ENCODE results near the gene RABGEF1.

Gene RABGEF1

GRCh38 chr7:66736892-66737291 lies 3.6 kb upstream of the RABGEF1 start:
- Histone ChIP-seq H2BK12ac (ENCODE audit: low read length) (no peak overlapping the region), H4K8ac (ENCODE audit: low read depth, low read length) (no peak overlapping the region), H3K79me2 (ENCODE audit: control insufficient read depth, insufficient read depth, low read length, poor library complexity) (peaks cover 9% of the 10 kb centered on the region), H3K9ac (ENCODE audit: low read length) (no peak overlapping the region), H3K36me3 (ENCODE audit: control insufficient read depth in 1 of 2, insufficient read depth in 2 of 2, low read length in 2 of 2) (no peaks in the 10 kb centered on the region), H3K4ac (ENCODE audit: low read depth, low read length) (no peak overlapping the region), H3K27me3 (ENCODE audit: insufficient read depth, low read length) (no peaks in the 10 kb centered on the region), H3K18ac (ENCODE audit: low read length) (no peak overlapping the region), H3K23ac (ENCODE audit: low read length) (no peak overlapping the region), H2BK5ac (ENCODE audit: low read depth, low read length, poor library complexity) (no peak overlapping the region), H4K91ac (ENCODE audit: low read depth, low read length) (no peak overlapping the region), H2AFZ (ENCODE audit: insufficient read depth, low read length, poor library complexity) (no peak overlapping the region), H3K4me3 (ENCODE audit: low read depth, low read length) (no peak overlapping the region), H3K79me1 (ENCODE audit: low read length) (peaks cover 10% of the 10 kb centered on the region), H3K27ac (ENCODE audit: low read depth, low read length) (no peak overlapping the region), H3K4me1 (ENCODE audit: control insufficient read depth in 1 of 2, insufficient read depth in 2 of 2, low read length in 2 of 2) (peaks cover 3 to 4% of the 10 kb centered on the region in 2 experiments), H4K12ac (ENCODE audit: low read depth, low read length) (no peak overlapping the region), H2AK5ac (ENCODE audit: low read length) (no peak overlapping the region), H2BK120ac (ENCODE audit: insufficient read depth, low read length, poor library complexity) (no peak overlapping the region), H3K9me3 (ENCODE audit: insufficient read depth, low read depth, low read length) (peaks cover 2% of the 10 kb centered on the region), H3K4me2 (ENCODE audit: low read length) (no peak overlapping the region), H3K14ac (ENCODE audit: low read length) (no peak overlapping the region)
- DNase-seq = no peak
- WGBS (ENCODE audit: extremely low coverage, insufficient coverage, insufficient read length) = no CpG with 5 or more reads among the region's 6 CpGs

- no peaks in the 10 kb centered on the region for H3K27me3 ChIP-seq (ENCODE audit: insufficient read depth, low read length)
- H3K23ac ChIP-seq (ENCODE audit: low read length) = no peak overlapping the region
- H3K4me3 ChIP-seq (ENCODE audit: low read depth, low read length) = no peak overlapping the region
- DNase-seq = no peak
- H2BK12ac ChIP-seq (ENCODE audit: low read length) = no peak overlapping the region
- H3K79me1 ChIP-seq (ENCODE audit: low read length) = peaks cover 10% of the 10 kb centered on the region
- peaks cover 3 to 5% of the 10 kb centered on the region in 2 experiments for H3K4me1 ChIP-seq (ENCODE audit: control insufficient read depth in 1 of 2, insufficient read depth in 2 of 2, low read length in 2 of 2)
- no peak overlapping the region for H2BK5ac ChIP-seq (ENCODE audit: low read depth, low read length, poor library complexity)
- no peak overlapping the region for H3K27ac ChIP-seq (ENCODE audit: low read depth, low read length)
- no peak overlapping the region for H2BK120ac ChIP-seq (ENCODE audit: insufficient read depth, low read length, poor library complexity)
- no peak overlapping the region for H3K18ac ChIP-seq (ENCODE audit: low read length)
- no peak overlapping the region for H2AK5ac ChIP-seq (ENCODE audit: low read length)
- no peak overlapping the region for H3K14ac ChIP-seq (ENCODE audit: low read length)
- no peak overlapping the region for H3K9ac ChIP-seq (ENCODE audit: low read length)
- no peak overlapping the region for H4K8ac ChIP-seq (ENCODE audit: low read depth, low read length)
- peaks cover 2% of the 10 kb centered on the region for H3K9me3 ChIP-seq (ENCODE audit: insufficient read depth, low read depth, low read length)
- no peak overlapping the region for H3K4ac ChIP-seq (ENCODE audit: low read depth, low read length)
- peaks cover 9% of the 10 kb centered on the region for H3K79me2 ChIP-seq (ENCODE audit: control insufficient read depth, insufficient read depth, low read length, poor library complexity)
- no peak overlapping the region for H4K91ac ChIP-seq (ENCODE audit: low read depth, low read length)
- no CpG with 5 or more reads among the region's 6 CpGs for WGBS (ENCODE audit: extremely low coverage, insufficient coverage, insufficient read length)
- no peak overlapping the region for H3K4me2 ChIP-seq (ENCODE audit: low read length)
- H3K36me3 ChIP-seq (ENCODE audit: control insufficient read depth in 1 of 2, insufficient read depth in 2 of 2, low read length in 2 of 2) = no peaks in the 10 kb centered on the region
- no peak overlapping the region for H4K12ac ChIP-seq (ENCODE audit: low read depth, low read length)
- no peak overlapping the region for H2AFZ ChIP-seq (ENCODE audit: insufficient read depth, low read length, poor library complexity)
Measured at GRCh38 chr7:66737667-66738066, 2.9 kb upstream of the RABGEF1 start.

- Histone ChIP-seq H3K79me2 (ENCODE audit: control insufficient read depth, insufficient read depth, low read length, poor library complexity) (peaks cover 14% of the 10 kb centered on the region), H3K9me3 (ENCODE audit: insufficient read depth, low read depth, low read length) (no peaks in the 10 kb centered on the region), H2BK120ac (ENCODE audit: insufficient read depth, low read length, poor library complexity) (no peak overlapping the region), H2BK5ac (ENCODE audit: low read depth, low read length, poor library complexity) (no peak overlapping the region), H4K8ac (ENCODE audit: low read depth, low read length) (no peak overlapping the region), H3K4ac (ENCODE audit: low read depth, low read length) (no peak overlapping the region), H3K23ac (ENCODE audit: low read length) (no peak overlapping the region), H2AK5ac (ENCODE audit: low read length) (no peak overlapping the region), H3K27me3 (ENCODE audit: insufficient read depth, low read length) (no peaks in the 10 kb centered on the region), H3K4me2 (ENCODE audit: low read length) (peak overlapping the region; percentile 75), H3K36me3 (ENCODE audit: control insufficient read depth in 1 of 2, insufficient read depth in 2 of 2, low read length in 2 of 2) (peaks cover 0 to 1% of the 10 kb centered on the region in 2 experiments), H3K27ac (ENCODE audit: low read depth, low read length) (no peak overlapping the region), H3K9ac (ENCODE audit: low read length) (no peak overlapping the region), H3K18ac (ENCODE audit: low read length) (no peak overlapping the region), H3K79me1 (ENCODE audit: low read length) (peaks cover 10% of the 10 kb centered on the region), H2AFZ (ENCODE audit: insufficient read depth, low read length, poor library complexity) (no peak overlapping the region), H3K14ac (ENCODE audit: low read length) (no peak overlapping the region), H4K91ac (ENCODE audit: low read depth, low read length) (no peak overlapping the region), H4K12ac (ENCODE audit: low read depth, low read length) (no peak overlapping the region), H2BK12ac (ENCODE audit: low read length) (no peak overlapping the region), H3K4me3 (ENCODE audit: low read depth, low read length) (no peak overlapping the region), H3K4me1 (ENCODE audit: control insufficient read depth in 1 of 2, insufficient read depth in 2 of 2, low read length in 2 of 2) (peaks cover 3 to 6% of the 10 kb centered on the region in 2 experiments)
- WGBS (ENCODE audit: extremely low coverage, insufficient coverage, insufficient read length) = no CpG with 5 or more reads among the region's 14 CpGs
- peak; percentile 43 to 72 for DNase-seq
Measured at GRCh38 chr7:66739477-66739876, 1.1 kb upstream of the RABGEF1 start.

- Histone ChIP-seq H3K4me3 (ENCODE audit: low read depth, low read length) (peak overlapping the region; percentile 100), H3K36me3 (ENCODE audit: control insufficient read depth in 1 of 2, insufficient read depth in 2 of 2, low read length in 2 of 2) (peaks cover 0 to 1% of the 10 kb centered on the region in 2 experiments), H3K4me2 (ENCODE audit: low read length) (peak overlapping the region; percentile 75), H3K9me3 (ENCODE audit: insufficient read depth, low read depth, low read length) (no peaks in the 10 kb centered on the region), H2BK120ac (ENCODE audit: insufficient read depth, low read length, poor library complexity) (peak overlapping the region; percentile 81), H4K12ac (ENCODE audit: low read depth, low read length) (peak overlapping the region; percentile 91), H3K9ac (ENCODE audit: low read length) (peak overlapping the region; percentile 92), H4K8ac (ENCODE audit: low read depth, low read length) (peak overlapping the region; percentile 99), H3K27ac (ENCODE audit: low read depth, low read length) (peak overlapping the region; percentile 90), H3K14ac (ENCODE audit: low read length) (peak overlapping the region; percentile 94), H3K27me3 (ENCODE audit: insufficient read depth, low read length) (no peaks in the 10 kb centered on the region), H4K91ac (ENCODE audit: low read depth, low read length) (peak overlapping the region; percentile 93), H3K79me2 (ENCODE audit: control insufficient read depth, insufficient read depth, low read length, poor library complexity) (peaks cover 14% of the 10 kb centered on the region), H2BK5ac (ENCODE audit: low read depth, low read length, poor library complexity) (no peak overlapping the region), H3K18ac (ENCODE audit: low read length) (peak overlapping the region; percentile 14), H2AK5ac (ENCODE audit: low read length) (no peak overlapping the region), H2BK12ac (ENCODE audit: low read length) (no peak overlapping the region), H3K79me1 (ENCODE audit: low read length) (peaks cover 10% of the 10 kb centered on the region), H3K4me1 (ENCODE audit: control insufficient read depth in 1 of 2, insufficient read depth in 2 of 2, low read length in 2 of 2) (peaks cover 3 to 6% of the 10 kb centered on the region in 2 experiments), H3K4ac (ENCODE audit: low read depth, low read length) (peak overlapping the region; percentile 73), H2AFZ (ENCODE audit: insufficient read depth, low read length, poor library complexity) (peak overlapping the region; percentile 78), H3K23ac (ENCODE audit: low read length) (no peak overlapping the region)
- DNase-seq = no peak
- no CpG with 5 or more reads among the region's 12 CpGs for WGBS (ENCODE audit: extremely low coverage, insufficient coverage, insufficient read length)
Measured at GRCh38 chr7:66739953-66740301, 606 bp upstream of the RABGEF1 start.

Measured in trophoblast cell (in vitro differentiated cells and primary cell).